NT2/D1 (cell line): ENCODE data around the gene TMEM161B.
"Not testable (repeated sequence)": the region's sequence is repeated elsewhere in the genome, so short reads cannot be mapped to it uniquely, and the experiment has no call there.

Source experiments
- DNase-seq: peaks from one replicate; pipeline ENCODE4 v3.0.0-alpha.2; 2011; ENCODE audit warnings: low read depth, low spot score
- H3K27me3 ChIP-seq: 2 replicates; pipeline ENCODE4 v1.6.0; 2011; ENCODE audit warnings: mild to moderate bottlenecking; ENCODE audit not compliant: insufficient read length, insufficient read depth
- H3K36me3 ChIP-seq: 2 replicates; pipeline ENCODE4 v1.6.1; 2011; ENCODE audit warnings: mild to moderate bottlenecking, low read length, mixed read lengths; ENCODE audit not compliant: insufficient read depth, insufficient read length
- H3K4me1 ChIP-seq: 2 replicates; pipeline ENCODE4 v1.5.1; 2011; ENCODE audit not compliant: insufficient read depth, insufficient read length
- H3K4me3 ChIP-seq: 2 replicates; pipeline ENCODE4 v1.5.1; 2011; ENCODE audit warnings: low read depth; ENCODE audit not compliant: insufficient read length
- H3K9ac ChIP-seq: 2 replicates; pipeline ENCODE4 v1.6.0; 2011; ENCODE audit warnings: low read depth; ENCODE audit not compliant: insufficient read length
- H3K9me3 ChIP-seq: 2 replicates; pipeline ENCODE4 v1.5.1; 2011; ENCODE audit warnings: mild to moderate bottlenecking, low read length; ENCODE audit not compliant: insufficient read depth
- SUZ12 ChIP-seq: IDR thresholded peaks from 2 replicates; pipeline ENCODE4 v1.6.1; 2011; ENCODE audit not compliant: insufficient read length, insufficient read depth; ENCODE audit errors: extremely low read depth
- YY1 ChIP-seq: IDR thresholded peaks from 2 replicates; pipeline ENCODE4 v1.6.1; 2011; ENCODE audit not compliant: insufficient read length, insufficient read depth
- ZNF274 ChIP-seq: IDR thresholded peaks from 2 replicates; pipeline ENCODE4 v1.6.1; 2011; ENCODE audit warnings: mild to moderate bottlenecking, low read depth, low read length

The TMEM161B gene

GRCh38 chr5:88248743-88249540 is 19.7 kb downstream of the TMEM161B start:
- Histone ChIP-seq H3K9ac (no peak overlapping the region), H3K27me3 (no peaks in the 10 kb centered on the region), H3K4me1 (no peaks in the 10 kb centered on the region), H3K36me3 (no peaks in the 10 kb centered on the region), H3K4me3 (no peak overlapping the region), H3K9me3 (no peaks in the 10 kb centered on the region)
- no peak for DNase-seq
- TF ChIP-seq ZNF274 (no peak), YY1 (no peak), SUZ12 (no peak)

- no peak for DNase-seq
- Histone ChIP-seq H3K9me3 (no peaks in the 10 kb centered on the region), H3K4me3 (no peak overlapping the region), H3K9ac (no peak overlapping the region), H3K27me3 (no peaks in the 10 kb centered on the region), H3K36me3 (no peaks in the 10 kb centered on the region), H3K4me1 (no peaks in the 10 kb centered on the region)
- TF ChIP-seq ZNF274 (no peak), SUZ12 (no peak), YY1 (no peak)
These were observed 20.6 kb downstream of the TMEM161B start for GRCh38 chr5:88248094-88248493.

DNA sequence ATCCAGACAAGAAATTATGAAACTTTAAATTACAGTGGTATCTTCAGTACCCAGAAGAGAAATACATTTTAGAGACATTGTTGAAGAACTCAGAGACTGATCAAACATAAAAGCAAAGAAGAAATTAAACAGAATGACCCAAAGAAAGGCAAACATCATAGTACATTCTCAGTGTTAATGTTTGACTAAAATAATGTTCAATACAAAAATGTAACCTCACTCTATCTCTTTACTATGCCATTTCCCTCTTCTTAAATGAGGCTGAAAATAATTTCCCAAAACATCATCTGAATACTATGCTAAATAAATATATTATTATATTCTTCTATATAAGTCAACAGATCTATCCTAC is 22.8 kb downstream of the TMEM161B start:
- no peaks in the 10 kb centered on the region for H3K4me1 ChIP-seq

DNA sequence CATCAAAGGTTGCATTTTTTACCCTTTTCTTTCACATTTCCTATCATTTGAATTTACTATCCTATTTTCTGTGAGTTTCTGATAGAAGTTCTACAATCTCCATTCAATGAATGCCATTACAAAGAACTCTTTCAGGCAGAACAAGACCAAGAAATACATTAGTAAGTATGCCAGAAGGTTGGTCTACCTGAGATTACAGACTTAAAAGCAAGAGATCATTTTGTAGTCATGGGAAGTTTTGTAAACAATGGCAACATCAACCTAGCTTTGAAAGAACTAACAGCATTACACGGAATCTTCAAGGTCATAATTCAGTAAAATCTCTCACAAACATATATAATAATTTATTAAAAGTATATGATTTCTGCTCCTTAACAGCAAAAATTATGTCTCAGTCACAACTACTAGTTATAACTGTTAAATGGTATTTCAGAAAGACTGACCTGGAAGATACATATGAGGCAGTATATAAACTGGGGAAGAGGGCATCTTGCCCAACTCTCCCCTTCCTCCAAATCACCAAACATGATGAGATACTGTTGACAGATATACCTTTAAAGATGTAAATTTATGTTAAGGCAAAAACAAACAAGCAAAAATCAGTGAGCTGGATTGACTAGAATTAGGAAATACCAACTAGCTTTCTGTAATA is 23.3 kb downstream of the TMEM161B start:
- no peaks in the 10 kb centered on the region for H3K4me1 ChIP-seq

More for the DNA sequence above, 22.8 kb downstream of the TMEM161B start:
- DNase-seq: no peak
- no peaks in the 10 kb centered on the region for H3K9me3 ChIP-seq
- no peak overlapping the region for H3K4me3 ChIP-seq
- no peaks in the 10 kb centered on the region for H3K27me3 ChIP-seq
- H3K9ac ChIP-seq: no peak overlapping the region
- TF ChIP-seq YY1 (no peak), ZNF274 (no peak), SUZ12 (no peak)
- no peaks in the 10 kb centered on the region for H3K36me3 ChIP-seq

GRCh38 chr5:88244686-88245085 is 24.0 kb downstream of the TMEM161B start:
- no peaks in the 10 kb centered on the region for H3K9me3 ChIP-seq
- no peak for DNase-seq
- H3K27me3 ChIP-seq: no peaks in the 10 kb centered on the region
- H3K36me3 ChIP-seq: peaks cover 4% of the 10 kb centered on the region
- no peaks in the 10 kb centered on the region for H3K4me1 ChIP-seq
- TF ChIP-seq ZNF274: no peak
- no peak for TF ChIP-seq YY1
- no peak for TF ChIP-seq SUZ12
- no peak overlapping the region for H3K4me3 ChIP-seq
- no peak overlapping the region for H3K9ac ChIP-seq

More for the DNA sequence above, 23.3 kb downstream of the TMEM161B start:
- no peak for TF ChIP-seq ZNF274
- TF ChIP-seq SUZ12: no peak
- no peak for TF ChIP-seq YY1
- H3K36me3 ChIP-seq: peaks cover 3% of the 10 kb centered on the region
- no peak overlapping the region for H3K4me3 ChIP-seq
- H3K9me3 ChIP-seq: no peaks in the 10 kb centered on the region
- no peak overlapping the region for H3K9ac ChIP-seq
- DNase-seq: no peak
- H3K27me3 ChIP-seq: no peaks in the 10 kb centered on the region

GRCh38 chr5:88243493-88243892 is 25.2 kb downstream of the TMEM161B start:
- not testable (repeated sequence) for H3K9me3 ChIP-seq, H3K36me3 ChIP-seq, H3K4me3 ChIP-seq, H3K27me3 ChIP-seq, H3K9ac ChIP-seq, H3K4me1 ChIP-seq, DNase-seq

GRCh38 chr5:88238732-88239131 is 29.9 kb downstream of the TMEM161B start:
- H3K9me3 ChIP-seq: no peaks in the 10 kb centered on the region
- no peaks in the 10 kb centered on the region for H3K27me3 ChIP-seq
- H3K36me3 ChIP-seq: peaks cover 4% of the 10 kb centered on the region
- H3K9ac ChIP-seq: no peak overlapping the region
- DNase-seq: no peak
- TF ChIP-seq SUZ12: no peak
- TF ChIP-seq ZNF274: no peak
- TF ChIP-seq YY1: no peak
- no peak overlapping the region for H3K4me3 ChIP-seq
- no peaks in the 10 kb centered on the region for H3K4me1 ChIP-seq
